Measurements from ENCODE around the gene AK5. TPM values are rescaled to one million over a fixed set of nuclear protein-coding genes. Genes with fewer than 3 reads are reported as not detected.

Gene AK5
- total RNA-seq, 4 donors from 2014 or later = 0.17 to 1.6 (median 0.56) TPM; not detected in 1

DNA sequence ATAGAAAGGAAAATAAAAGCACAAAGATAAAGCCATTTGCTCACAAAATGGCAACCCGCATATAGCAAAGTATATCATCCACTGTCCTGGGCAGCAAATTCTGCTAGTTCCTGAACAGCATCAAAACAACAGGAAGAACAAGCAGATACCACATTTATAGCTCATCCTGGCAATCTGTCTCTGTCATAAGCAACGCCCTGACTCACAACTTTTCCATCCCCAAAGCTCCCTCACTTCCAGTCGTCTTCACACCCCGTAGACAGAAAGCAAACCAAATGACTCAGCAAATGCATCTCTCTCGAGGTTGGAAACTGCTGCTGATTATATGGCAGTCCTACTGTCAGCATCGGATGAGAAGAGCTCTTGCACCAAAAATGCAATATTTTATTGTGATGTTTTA, 65.8 kb downstream of the AK5 start:
- no peak for DNase-seq
- 64 to 70% methylated on average over 6 of the region's 6 CpGs for WGBS, 2 donors
- no peaks in the 10 kb centered on the region for H3K36me3 ChIP-seq
- TF ChIP-seq POLR2A (IDR thresholded peaks at IDR 0.05) = no peak
- TF ChIP-seq, protein P1, sequence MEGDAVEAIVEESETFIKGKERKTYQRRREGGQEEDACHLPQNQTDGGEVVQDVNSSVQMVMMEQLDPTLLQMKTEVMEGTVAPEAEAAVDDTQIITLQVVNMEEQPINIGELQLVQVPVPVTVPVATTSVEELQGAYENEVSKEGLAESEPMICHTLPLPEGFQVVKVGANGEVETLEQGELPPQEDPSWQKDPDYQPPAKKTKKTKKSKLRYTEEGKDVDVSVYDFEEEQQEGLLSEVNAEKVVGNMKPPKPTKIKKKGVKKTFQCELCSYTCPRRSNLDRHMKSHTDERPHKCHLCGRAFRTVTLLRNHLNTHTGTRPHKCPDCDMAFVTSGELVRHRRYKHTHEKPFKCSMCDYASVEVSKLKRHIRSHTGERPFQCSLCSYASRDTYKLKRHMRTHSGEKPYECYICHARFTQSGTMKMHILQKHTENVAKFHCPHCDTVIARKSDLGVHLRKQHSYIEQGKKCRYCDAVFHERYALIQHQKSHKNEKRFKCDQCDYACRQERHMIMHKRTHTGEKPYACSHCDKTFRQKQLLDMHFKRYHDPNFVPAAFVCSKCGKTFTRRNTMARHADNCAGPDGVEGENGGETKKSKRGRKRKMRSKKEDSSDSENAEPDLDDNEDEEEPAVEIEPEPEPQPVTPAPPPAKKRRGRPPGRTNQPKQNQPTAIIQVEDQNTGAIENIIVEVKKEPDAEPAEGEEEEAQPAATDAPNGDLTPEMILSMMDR (IDR thresholded peaks at IDR 0.05) = no peak
- no peaks in the 10 kb centered on the region for H3K4me1 ChIP-seq
- no peaks in the 10 kb centered on the region for H3K27me3 ChIP-seq
- H3K9me3 ChIP-seq = no peaks in the 10 kb centered on the region
- H3K4me3 ChIP-seq (replicated peaks in 1 of 3) = no peak overlapping the region
- intact Hi-C loops (cut with DNase I) = no loop called here
- H3K27ac ChIP-seq = no peak overlapping the region

DNA sequence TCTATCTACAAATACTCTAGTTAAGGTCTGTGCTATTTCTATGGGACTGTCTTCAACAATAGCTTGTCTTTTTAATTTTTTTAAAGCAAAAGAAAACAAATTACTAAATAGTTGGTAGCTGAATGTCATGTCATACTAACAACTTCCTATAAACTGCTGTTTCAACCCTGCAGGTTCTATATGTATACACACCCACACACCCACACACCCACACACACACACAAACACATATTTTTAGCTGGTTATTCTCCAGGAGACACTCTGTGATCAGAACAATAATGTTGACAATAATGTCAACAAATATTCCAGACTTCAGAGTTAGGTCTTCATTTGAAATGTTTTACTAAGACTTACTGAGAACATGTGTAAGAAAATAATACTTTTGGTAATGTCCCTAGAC, 66.7 kb downstream of the AK5 start:
- no peaks in the 10 kb centered on the region for H3K36me3 ChIP-seq
- intact Hi-C loops (cut with DNase I) = no loop called here
- no peak for TF ChIP-seq POLR2A (IDR thresholded peaks at IDR 0.05)
- TF ChIP-seq, protein P1 (IDR thresholded peaks at IDR 0.05) = no peak
- H3K27me3 ChIP-seq = no peaks in the 10 kb centered on the region
- no peaks in the 10 kb centered on the region for H3K9me3 ChIP-seq
- no peaks in the 10 kb centered on the region for H3K4me1 ChIP-seq
- H3K27ac ChIP-seq = no peak overlapping the region
- no peak overlapping the region for H3K4me3 ChIP-seq (replicated peaks in 1 of 3)
- no peak for DNase-seq

DNA sequence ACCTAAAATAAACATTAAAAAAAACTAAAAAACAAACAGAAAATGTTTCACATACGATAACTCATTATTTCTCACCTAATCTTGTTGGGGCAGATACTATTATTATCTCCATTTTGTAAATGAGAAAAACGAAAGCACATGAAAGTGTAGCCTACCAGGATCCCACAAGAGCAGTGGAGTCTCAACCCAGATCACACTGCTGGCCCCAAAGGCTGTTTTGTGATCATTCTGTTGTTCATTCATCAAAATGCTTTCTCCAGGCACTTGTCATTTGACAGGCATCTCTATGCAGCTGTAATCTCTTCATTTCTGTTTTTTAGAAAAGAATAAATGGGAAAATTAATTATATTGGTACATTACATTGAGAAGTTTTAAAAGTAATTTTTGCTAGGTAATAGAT, 67.5 kb downstream of the AK5 start:
- H3K27me3 ChIP-seq = no peaks in the 10 kb centered on the region
- no peak overlapping the region for H3K27ac ChIP-seq
- no peaks in the 10 kb centered on the region for H3K4me1 ChIP-seq
- no peak for DNase-seq
- no peaks in the 10 kb centered on the region for H3K36me3 ChIP-seq
- H3K9me3 ChIP-seq = no peaks in the 10 kb centered on the region
- H3K4me3 ChIP-seq (replicated peaks in 1 of 3) = no peak overlapping the region
- TF ChIP-seq, protein P1 (IDR thresholded peaks at IDR 0.05) = no peak
- no peak for TF ChIP-seq POLR2A (IDR thresholded peaks at IDR 0.05)
- 78 to 84% methylated on average over 2 of the region's 2 CpGs for WGBS, 2 donors
- intact Hi-C loops (cut with DNase I) = no loop called here

DNA sequence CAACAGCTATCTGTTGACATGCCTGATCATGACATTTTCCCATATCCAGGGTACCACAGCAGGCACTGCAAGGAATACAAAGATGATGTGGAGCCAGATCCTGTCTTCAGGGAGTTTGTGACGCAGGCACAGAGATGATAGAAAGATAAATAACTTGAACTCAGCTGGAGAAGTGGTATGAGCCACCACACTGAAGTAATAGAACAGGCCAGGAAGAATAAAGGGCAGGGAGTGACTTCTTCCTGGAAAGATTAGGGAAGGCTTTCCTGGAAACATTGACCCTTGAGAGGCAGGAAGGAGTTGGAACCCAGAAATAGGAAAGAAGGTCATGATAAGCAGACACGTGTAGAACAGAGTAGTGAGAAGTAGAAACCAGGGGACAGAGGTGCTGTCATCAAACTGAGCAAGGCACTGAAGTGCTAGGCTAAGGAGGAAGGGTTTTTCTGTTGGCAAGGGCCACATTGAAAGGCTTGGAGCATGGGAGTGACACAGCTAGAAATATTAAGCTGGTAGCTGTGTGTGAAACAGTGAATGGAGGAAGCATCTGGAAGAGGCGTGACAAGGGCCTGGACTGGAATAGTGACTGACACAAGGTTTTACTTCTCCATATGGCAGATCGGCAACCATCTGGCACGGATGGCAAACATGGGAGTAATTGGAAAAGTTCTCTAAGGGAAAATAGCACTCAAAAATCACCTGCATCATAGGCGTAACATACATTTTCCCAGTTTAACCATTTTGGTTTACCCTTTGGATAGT, 68.4 kb downstream of the AK5 start:
- no peaks in the 10 kb centered on the region for H3K27me3 ChIP-seq
- 78 to 83% methylated on average over 6 of the region's 6 CpGs for WGBS, 2 donors
- H3K9me3 ChIP-seq = no peaks in the 10 kb centered on the region
- no peak overlapping the region for H3K4me3 ChIP-seq (replicated peaks in 1 of 3)
- intact Hi-C loops (cut with DNase I) = no loop called here
- TF ChIP-seq POLR2A (IDR thresholded peaks at IDR 0.05) = no peak
- TF ChIP-seq, protein P1 (IDR thresholded peaks at IDR 0.05) = no peak
- DNase-seq = no peak
- H3K27ac ChIP-seq = no peak overlapping the region
- H3K4me1 ChIP-seq = no peaks in the 10 kb centered on the region
- no peaks in the 10 kb centered on the region for H3K36me3 ChIP-seq

DNA sequence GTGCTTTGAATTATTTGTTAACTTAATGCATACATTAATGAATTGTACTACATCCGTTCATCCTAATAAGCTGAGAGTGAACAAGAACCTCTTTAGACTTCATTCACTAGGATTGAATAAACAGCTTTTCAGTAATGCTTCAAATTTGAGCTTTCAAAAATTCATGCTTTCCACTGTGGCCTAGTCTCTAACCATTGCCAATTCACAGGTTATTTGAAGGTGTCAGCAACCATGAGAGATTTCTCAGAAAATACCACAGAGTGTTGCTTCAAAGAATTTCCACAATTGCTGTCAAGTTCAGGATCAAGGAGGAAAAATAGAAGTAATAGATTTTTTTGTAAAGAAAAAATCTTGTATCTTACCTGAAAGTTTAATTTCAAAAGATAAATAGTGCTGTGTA, 72.7 kb downstream of the AK5 start:
- H3K4me3 ChIP-seq (replicated peaks in 1 of 3) = no peak overlapping the region
- no peak overlapping the region for H3K27ac ChIP-seq
- no peaks in the 10 kb centered on the region for H3K4me1 ChIP-seq
- DNase-seq = no peak
- TF ChIP-seq, protein P1 (IDR thresholded peaks at IDR 0.05) = no peak
- no peak for TF ChIP-seq POLR2A (IDR thresholded peaks at IDR 0.05)
- 42 to 46% methylated on average over 1 of the region's 1 CpG for WGBS, 2 donors
- H3K27me3 ChIP-seq = no peaks in the 10 kb centered on the region
- no peaks in the 10 kb centered on the region for H3K36me3 ChIP-seq
- intact Hi-C loops (cut with DNase I) = no loop called here
- H3K9me3 ChIP-seq = no peaks in the 10 kb centered on the region
